HFF-Myc (cell line): ENCODE measurements around the gene SHROOM2.
A peak's percentile ranks its signal among the peaks of the same experiment; 100 is the strongest.

ENCODE experiments used
- DNase-seq: peaks from one replicate; pipeline ENCODE4 v3.0.0-alpha.2; 2011; ENCODE audit warnings: low read depth; ENCODE audit errors: extremely low read depth
- H3K4me3 ChIP-seq: replicated peaks from 2 replicates; pipeline ENCODE4 v1.5.1; 2011; ENCODE audit warnings: low read depth, mild to moderate bottlenecking, control low read depth, low read length
- CTCF ChIP-seq: IDR thresholded peaks from 2 replicates; pipeline ENCODE4 v1.5.1; 2012; ENCODE audit warnings: mild to moderate bottlenecking, low read depth, low read length, control low read depth; ENCODE audit errors: missing control alignments

The SHROOM2 gene

DNA sequence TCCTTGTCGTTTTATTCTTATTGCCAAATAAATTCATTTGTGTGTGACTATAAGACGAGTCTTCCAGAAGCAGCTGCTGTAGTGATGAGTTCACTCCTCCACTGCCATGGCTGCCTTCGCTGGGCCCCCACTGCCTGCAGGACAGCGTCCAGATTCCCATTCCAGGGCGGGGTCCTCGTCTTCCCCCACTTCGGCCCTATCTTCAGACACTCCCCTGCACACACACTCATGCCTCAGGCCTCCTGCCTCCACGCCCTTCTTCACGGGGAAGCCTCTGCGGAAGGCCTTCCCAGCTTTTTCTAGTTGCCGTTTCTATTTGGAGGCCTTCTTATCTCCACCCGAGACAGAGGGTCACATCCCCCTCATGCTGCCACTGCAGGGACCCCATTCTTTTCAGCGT, 80.4 kb downstream of the SHROOM2 start:
- H3K4me3 ChIP-seq, result no peak overlapping the region
- no peak for TF ChIP-seq CTCF
- DNase-seq, result no peak

GRCh38 chrX:9867226-9867625, 81.0 kb downstream of the SHROOM2 start:
- TF ChIP-seq CTCF, result no peak
- H3K4me3 ChIP-seq, result no peak overlapping the region
- DNase-seq, result no peak

DNA sequence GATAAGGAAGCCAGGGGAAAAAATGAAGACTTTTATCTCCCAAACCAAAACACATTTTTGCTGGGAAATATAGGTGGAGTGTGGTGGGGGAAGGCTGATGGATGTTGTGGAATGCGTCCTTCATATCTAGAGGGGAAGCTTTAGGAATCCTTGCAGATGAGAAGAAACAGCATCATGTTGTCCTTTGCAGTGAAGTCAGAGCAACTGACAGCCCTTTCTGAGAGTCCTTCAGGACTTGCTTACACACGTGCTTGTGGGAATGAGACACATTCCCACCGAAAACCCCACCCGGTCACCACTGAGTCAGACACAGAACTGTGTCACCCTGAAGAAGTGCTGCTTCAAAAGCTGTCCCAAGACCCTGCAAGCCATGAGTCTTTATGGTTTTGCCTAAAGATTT, 81.5 kb downstream of the SHROOM2 start:
- H3K4me3 ChIP-seq, result no peak overlapping the region
- no peak for DNase-seq
- TF ChIP-seq CTCF, result no peak

- H3K4me3 ChIP-seq, result no peak overlapping the region
- TF ChIP-seq CTCF, result no peak
- no peak for DNase-seq
These were observed 85.6 kb downstream of the SHROOM2 start for GRCh38 chrX:9871701-9872268.

GRCh38 chrX:9873360-9873759, 87.1 kb downstream of the SHROOM2 start:
- no peak overlapping the region for H3K4me3 ChIP-seq
- no peak for DNase-seq
- TF ChIP-seq CTCF, result no peak

GRCh38 chrX:9873952-9874351, 87.7 kb downstream of the SHROOM2 start:
- TF ChIP-seq CTCF, result peak; percentile 44
- DNase-seq, result no peak
- H3K4me3 ChIP-seq, result no peak overlapping the region

GRCh38 chrX:9874483-9874882, 88.3 kb downstream of the SHROOM2 start:
- no peak for DNase-seq
- no peak for TF ChIP-seq CTCF
- no peak overlapping the region for H3K4me3 ChIP-seq
